Measurements from ENCODE around the gene HNRNPA2B1.

DNA sequence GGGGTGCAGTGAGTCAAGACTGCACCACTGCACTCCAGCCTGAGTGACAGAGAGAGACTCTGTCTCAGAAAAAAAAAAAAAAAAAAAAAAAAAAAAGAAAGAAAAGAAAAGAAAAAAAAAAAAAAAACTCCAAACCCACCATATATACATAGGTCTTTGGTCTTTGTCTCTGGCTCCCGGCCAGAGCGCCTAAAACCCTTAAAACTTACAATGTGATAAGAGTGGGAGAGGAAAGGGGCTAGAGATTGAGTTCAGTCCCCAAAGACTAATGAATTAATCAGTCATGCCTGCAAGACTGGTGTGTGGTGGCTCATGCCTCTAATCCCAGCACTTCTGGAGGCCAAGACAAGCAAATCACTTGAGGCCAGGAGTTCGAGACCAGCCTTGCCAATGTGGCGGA is 55.3 kb downstream of the HNRNPA2B1 start:
- TF ChIP-seq, protein P1, sequence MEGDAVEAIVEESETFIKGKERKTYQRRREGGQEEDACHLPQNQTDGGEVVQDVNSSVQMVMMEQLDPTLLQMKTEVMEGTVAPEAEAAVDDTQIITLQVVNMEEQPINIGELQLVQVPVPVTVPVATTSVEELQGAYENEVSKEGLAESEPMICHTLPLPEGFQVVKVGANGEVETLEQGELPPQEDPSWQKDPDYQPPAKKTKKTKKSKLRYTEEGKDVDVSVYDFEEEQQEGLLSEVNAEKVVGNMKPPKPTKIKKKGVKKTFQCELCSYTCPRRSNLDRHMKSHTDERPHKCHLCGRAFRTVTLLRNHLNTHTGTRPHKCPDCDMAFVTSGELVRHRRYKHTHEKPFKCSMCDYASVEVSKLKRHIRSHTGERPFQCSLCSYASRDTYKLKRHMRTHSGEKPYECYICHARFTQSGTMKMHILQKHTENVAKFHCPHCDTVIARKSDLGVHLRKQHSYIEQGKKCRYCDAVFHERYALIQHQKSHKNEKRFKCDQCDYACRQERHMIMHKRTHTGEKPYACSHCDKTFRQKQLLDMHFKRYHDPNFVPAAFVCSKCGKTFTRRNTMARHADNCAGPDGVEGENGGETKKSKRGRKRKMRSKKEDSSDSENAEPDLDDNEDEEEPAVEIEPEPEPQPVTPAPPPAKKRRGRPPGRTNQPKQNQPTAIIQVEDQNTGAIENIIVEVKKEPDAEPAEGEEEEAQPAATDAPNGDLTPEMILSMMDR (IDR thresholded peaks at IDR 0.05; ENCODE audit: low read depth, low read length), result no peak
- no peak for TF ChIP-seq EZH2phosphoT487 (IDR thresholded peaks at IDR 0.05; ENCODE audit: low read depth)
